GM12874 (cell line): ENCODE measurements around the gene CACNA1I.

Source experiments
- CTCF ChIP-seq: IDR thresholded peaks from 2 replicates; pipeline ENCODE4 v1.5.1; 2011; ENCODE audit warnings: low read depth, mild to moderate bottlenecking, control low read depth, low read length, moderate library complexity; ENCODE audit not compliant: insufficient read depth

Gene CACNA1I

GRCh38 chr22:39592081-39593065 lies 21.8 kb downstream of the CACNA1I start:
- no peak for TF ChIP-seq CTCF

DNA sequence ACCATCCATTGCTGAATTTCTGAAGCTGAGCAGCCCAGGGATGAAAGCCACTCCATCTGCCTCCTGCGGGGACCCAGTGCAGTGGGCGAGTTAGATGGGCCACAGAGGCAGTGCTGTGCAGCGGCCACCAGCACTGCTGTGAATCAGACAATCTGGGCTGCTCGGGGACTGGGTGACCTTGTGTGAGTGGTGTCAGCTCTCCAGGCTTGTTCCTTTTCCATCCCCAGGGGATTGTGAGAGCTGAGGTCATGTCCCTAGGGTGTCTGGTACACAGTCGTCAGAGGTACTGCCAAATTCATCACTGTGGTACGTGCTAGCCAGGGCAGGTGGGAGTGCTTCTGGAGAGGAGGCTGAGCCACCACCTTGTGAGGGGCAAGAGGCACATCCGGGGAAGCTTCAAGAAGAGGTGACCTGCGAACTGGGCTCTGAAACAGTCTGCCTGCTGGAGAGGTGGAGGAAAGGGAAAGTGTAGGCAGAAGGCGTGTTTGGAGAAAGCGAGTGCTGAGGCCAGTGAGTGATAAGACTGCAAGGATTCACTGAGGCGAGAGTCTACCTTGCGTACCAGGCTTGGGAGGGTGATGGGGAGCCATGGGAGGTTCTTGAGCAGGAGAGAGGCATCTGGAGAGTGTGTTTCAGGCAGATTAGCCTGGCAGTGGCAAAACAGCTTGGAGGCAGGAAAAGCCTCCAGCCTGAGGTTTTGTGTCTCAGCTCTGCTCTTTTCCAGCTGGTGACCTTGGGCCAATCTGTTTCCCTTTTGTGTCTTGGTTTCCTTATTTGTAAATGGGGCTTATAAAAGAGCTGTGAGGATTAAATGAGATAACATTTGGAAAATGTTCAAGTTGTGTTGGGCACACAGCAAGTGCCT lies 22.7 kb downstream of the CACNA1I start:
- TF ChIP-seq CTCF, result no peak

GRCh38 chr22:39593931-39594285 lies 23.4 kb downstream of the CACNA1I start:
- TF ChIP-seq CTCF, result no peak

DNA sequence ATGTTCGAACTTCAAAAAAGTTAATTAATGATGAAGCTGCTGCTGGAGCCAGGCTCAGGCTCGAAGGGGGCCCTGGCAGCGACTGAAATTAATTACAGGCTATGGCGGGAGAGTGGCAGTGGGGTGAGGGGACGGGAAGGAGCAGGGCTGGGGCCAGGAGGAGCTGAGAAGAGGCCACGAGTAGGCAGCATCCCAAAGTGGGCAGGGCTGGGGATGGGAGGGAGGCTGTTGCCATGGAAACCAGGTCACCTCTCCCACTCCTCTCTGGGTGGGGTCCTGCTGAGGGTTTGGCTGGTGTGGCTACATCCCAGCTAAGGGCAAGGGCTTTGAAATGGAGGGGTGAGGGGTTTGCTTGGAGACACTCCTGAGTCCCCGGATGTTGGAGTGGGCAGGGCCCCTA lies 23.9 kb downstream of the CACNA1I start:
- TF ChIP-seq CTCF, result no peak

DNA sequence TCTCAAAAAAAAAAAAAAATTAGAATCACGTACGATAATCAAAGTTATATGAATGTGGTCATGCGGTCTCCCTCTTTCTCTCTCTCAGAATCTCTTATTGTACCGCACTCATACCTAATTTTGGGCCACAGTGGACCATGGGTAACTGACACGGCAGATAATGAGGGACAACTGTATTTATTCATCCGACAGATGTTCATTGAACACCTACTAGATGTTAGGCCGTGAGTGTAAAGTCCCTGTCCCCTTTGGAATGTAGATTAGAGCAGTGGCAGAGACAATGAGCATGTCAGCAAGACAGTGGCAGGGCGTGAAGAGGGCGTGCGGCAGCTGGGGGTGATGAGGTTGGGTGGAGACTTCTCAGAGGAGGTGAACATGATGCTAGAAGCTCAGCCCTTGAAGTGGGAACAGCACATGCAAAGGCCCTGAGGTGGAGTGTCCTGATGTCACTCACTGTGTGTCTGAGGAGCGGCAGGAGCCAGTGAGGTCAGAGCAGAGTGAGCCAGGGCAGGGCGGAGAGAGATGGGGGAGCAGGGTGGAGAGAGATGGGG lies 25.1 kb downstream of the CACNA1I start:
- TF ChIP-seq CTCF, result no peak

GRCh38 chr22:39596601-39597000 lies 26.0 kb downstream of the CACNA1I start:
- no peak for TF ChIP-seq CTCF
